ENCODE data around the gene CYB561D2. TPM values are rescaled to one million over a fixed set of nuclear protein-coding genes. Genes with fewer than 3 reads are reported as not detected.

CYB561D2 gene
- total RNA-seq, 2 experiments from 2014 or later: 37.1 to 39.7 TPM

DNA sequence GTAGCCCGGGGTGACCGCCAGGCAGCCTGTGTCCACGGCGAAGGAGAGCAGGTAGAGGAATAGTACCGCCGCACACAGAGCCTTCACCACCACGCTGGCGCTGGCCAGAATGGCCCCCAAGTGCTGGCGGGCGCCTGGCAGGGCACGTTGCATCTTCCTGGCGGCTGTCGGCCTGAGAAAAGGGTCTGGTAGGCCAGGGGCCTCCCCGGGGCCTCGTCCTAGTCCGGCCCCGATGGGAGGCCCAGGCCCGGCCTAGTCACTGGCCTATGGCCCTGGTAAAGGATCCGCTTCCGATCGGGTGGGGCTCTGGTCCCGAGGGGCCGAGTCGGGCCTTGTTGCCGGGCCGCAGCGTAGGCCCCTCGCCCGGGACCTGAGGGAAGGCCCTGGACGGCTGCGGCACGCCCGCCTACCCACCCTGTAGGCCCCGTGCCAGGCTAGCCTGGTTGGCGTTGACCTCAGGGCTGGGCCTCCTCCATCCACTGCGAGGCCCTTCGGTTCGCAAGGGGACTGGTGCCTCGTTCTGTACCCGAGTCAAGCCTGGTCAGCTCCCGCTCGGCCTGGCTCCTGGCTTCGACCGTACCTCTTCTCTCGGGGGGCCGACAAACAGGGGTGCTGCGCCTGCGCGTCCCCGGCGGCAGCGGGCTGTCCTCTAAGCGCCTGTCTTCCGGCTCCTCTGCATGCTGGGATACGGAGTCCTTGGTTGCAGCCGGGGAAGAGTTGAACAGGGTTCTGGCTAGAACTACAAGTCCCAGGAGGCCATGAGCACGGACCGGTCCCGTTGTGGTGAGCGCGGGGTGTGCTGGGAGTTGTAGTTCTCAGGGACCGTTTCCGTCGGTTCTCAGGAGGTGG lies 8.5 kb downstream of the CYB561D2 start, which contains the start of gene TMEM115:
Gene TMEM115, minus strand, starts transcription at position 611 of the 849 bp plus-strand sequence. Its CDS starts 458 bp downstream, at position 153.
- CTCF ChIA-PET: interaction anchor here (1.2 kb wide), 1 partner anchor 9 kb away, joined by 3 read pairs; the partner anchor contains the start of genes CYB561D2 and NPRL2
- peak; percentile 96 for DNase-seq
- POLR2A ChIA-PET: interaction anchor here (0.6 to 2.3 kb wide), 4 partner anchors 9 to 60 kb away, joined by 3 to 18 read pairs (median 4); partner anchors contain the start of genes CYB561D2, HYAL3, NAA80 and NPRL2
- peaks cover 33% of the 10 kb centered on the region for H3K36me3 Mint-ChIP-seq (ENCODE audit: low read depth)
- H3K27ac Mint-ChIP-seq: peak within 1 kb of the TSS; percentile 88
- H3K9me3 Mint-ChIP-seq: no peaks in the 10 kb centered on the region
- H3K4me1 Mint-ChIP-seq: peaks cover 47% of the 10 kb centered on the region
- peak within 1 kb of the TSS; percentile 98 for H3K4me3 Mint-ChIP-seq
- H3K27me3 Mint-ChIP-seq: no peaks in the 10 kb centered on the region

DNA sequence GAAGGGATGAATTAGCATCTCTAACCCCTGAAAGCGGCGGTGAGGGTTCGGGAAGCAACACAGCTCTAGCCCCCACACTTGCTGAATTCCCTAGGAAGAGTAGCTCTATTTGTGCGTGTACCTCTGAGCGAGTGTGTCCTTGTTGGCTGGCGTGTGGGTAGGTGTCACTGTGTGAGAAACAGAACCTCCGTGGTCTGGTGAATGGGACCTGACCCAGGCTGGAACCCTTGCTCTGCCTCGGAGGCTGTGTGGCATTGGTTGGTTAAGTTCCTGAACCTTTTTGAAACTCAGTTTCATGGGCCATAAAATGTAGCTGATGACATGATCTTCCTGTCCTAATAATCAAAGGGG lies 9.1 kb downstream of the CYB561D2 start:
- Mint-ChIP-seq H3K27me3 (no peaks in the 10 kb centered on the region), H3K4me3 (peak overlapping the region; percentile 98), H3K4me1 (peaks cover 43% of the 10 kb centered on the region), H3K36me3 (ENCODE audit: low read depth) (peaks cover 27% of the 10 kb centered on the region), H3K27ac (peak overlapping the region; percentile 88), H3K9me3 (no peaks in the 10 kb centered on the region)
- ChIA-PET CTCF (interaction anchor here (1.2 kb wide), 1 partner anchor 10 kb away, joined by 3 read pairs; the partner anchor contains the start of genes CYB561D2 and NPRL2), POLR2A (interaction anchor here (0.6 to 2.3 kb wide), 4 partner anchors 10 to 60 kb away, joined by 3 to 18 read pairs (median 4); partner anchors contain the start of genes CYB561D2, HYAL3, NAA80 and NPRL2)
- no peak for DNase-seq

DNA sequence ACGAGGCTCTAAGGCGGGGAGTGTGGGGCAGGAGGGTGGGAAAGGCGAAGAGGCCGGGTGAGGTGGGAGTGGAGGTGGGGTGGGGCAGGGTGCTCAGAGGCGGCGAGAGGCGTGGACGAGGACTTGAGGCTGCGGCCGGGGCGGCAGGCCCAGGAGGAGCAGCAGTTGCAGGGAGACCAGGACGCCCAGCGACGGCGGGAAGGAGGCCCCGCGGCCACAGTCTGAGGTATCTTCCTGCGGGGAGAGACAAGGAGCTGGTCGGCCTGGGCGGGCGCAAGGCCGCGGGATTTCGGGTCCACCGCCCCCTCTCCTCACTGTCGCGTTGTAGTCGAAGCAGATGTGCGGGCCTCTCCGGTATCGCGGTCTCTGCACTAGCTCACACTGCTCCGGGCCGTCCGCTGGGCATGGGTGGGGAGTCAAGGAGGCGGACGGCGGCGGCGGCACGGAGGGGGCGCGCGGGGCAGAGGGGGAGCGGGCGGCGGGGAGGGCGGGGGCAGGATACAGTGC lies 14.0 kb downstream of the CYB561D2 start:
- Mint-ChIP-seq H3K27ac (no peak overlapping the region), H3K36me3 (ENCODE audit: low read depth) (no peaks in the 10 kb centered on the region), H3K4me3 (peak overlapping the region; percentile 75), H3K4me1 (peaks cover 17% of the 10 kb centered on the region), H3K9me3 (no peaks in the 10 kb centered on the region), H3K27me3 (no peaks in the 10 kb centered on the region)
- CTCF ChIA-PET: interaction anchor here (5.4 kb wide), 1 partner anchor 15 kb away, joined by 31 read pairs; the partner anchor contains the start of genes CYB561D2 and NPRL2
- DNase-seq: no peak
- POLR2A ChIA-PET: interaction anchor here (1.1 to 2.1 kb wide), 2 partner anchors 15 to 24 kb away, joined by 3 to 19 read pairs; partner anchors contain the start of genes CYB561D2, NPRL2 and RASSF1

DNA sequence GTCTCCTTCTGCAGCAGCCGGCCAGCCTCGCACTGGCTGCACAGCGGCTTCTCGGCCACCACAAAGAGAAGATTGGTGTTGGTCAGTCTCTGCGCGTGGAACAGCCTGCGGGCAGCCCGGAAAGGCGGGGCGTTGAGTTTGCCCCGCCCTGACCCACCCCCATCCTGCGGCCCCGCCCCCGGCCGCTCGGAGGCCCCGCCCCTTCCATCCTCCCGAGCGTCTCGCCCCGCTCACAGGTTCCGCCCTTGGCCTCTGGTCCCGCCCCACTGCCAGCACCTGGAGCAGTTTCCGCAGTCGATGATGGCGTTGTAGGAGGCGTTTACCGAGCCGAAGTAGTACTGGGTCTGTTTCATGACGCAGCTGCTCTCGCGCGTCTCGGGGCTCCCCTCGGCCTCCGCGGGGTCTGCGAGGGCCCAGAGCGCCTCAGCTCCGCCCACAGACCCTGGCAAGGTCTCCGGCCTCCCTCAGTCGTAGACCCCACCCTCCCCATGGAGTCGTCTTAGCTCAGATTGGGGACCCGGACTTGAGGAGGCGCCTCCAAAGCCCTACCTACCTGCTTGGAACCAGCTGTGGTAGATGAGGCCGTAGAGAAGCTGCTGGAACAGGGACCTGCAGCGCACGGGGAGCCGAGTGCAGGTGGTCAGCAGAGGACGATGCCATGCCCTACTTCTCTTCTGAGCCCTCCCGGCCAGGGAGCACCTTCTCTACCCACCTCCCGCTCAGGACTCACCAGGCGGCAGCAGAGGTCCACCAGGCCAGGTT lies 14.6 kb downstream of the CYB561D2 start:
- ChIA-PET POLR2A (interaction anchor here (0.8 to 2.1 kb wide), 4 partner anchors 15 to 204 kb away, joined by 3 to 19 read pairs (median 4); partner anchors contain the start of genes CYB561D2, HEMK1, NPRL2 and RASSF1), CTCF (interaction anchor here (1.0 to 5.4 kb wide), 2 partner anchors 15 to 177 kb away, joined by 3 to 31 read pairs; partner anchors contain the start of genes CYB561D2 and NPRL2)
- peak overlapping the region; percentile 64 for H3K27ac Mint-ChIP-seq
- no peaks in the 10 kb centered on the region for H3K36me3 Mint-ChIP-seq (ENCODE audit: low read depth)
- no peaks in the 10 kb centered on the region for H3K9me3 Mint-ChIP-seq
- peaks cover 11% of the 10 kb centered on the region for H3K4me1 Mint-ChIP-seq
- H3K4me3 Mint-ChIP-seq: peak overlapping the region; percentile 75
- no peaks in the 10 kb centered on the region for H3K27me3 Mint-ChIP-seq
- DNase-seq: peak; percentile 96

DNA sequence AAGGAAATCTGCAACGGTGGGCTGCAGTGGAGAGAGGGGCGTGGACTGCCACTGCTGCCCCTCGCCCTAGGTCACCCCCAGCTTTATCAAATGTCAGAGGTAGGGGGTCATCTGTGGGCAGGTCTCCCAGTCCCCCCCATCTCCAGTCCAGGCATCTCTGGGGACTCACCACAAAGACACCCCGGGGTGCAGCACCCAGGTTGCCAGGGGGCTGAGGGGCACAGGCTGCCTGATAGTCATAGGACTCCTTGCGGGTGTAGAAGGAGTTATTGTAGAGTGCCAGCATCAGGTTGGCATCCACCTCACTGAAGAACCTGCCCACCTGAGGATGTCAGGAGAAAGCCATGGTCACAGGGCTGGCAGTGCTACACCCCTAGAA lies 15.2 kb downstream of the CYB561D2 start:
- Mint-ChIP-seq H3K27me3 (no peaks in the 10 kb centered on the region), H3K9me3 (no peaks in the 10 kb centered on the region), H3K4me3 (peak overlapping the region; percentile 75), H3K4me1 (peaks cover 11% of the 10 kb centered on the region), H3K27ac (peak overlapping the region; percentile 64), H3K36me3 (ENCODE audit: low read depth) (no peaks in the 10 kb centered on the region)
- ChIA-PET CTCF (interaction anchor here (1.0 to 5.4 kb wide), 2 partner anchors 16 to 176 kb away, joined by 3 to 31 read pairs; partner anchors contain the start of genes CYB561D2 and NPRL2), POLR2A (interaction anchor here (0.8 to 2.1 kb wide), 4 partner anchors 16 to 203 kb away, joined by 3 to 19 read pairs (median 4); partner anchors contain the start of genes CYB561D2, HEMK1, NPRL2 and RASSF1)
- DNase-seq: no peak

DNA sequence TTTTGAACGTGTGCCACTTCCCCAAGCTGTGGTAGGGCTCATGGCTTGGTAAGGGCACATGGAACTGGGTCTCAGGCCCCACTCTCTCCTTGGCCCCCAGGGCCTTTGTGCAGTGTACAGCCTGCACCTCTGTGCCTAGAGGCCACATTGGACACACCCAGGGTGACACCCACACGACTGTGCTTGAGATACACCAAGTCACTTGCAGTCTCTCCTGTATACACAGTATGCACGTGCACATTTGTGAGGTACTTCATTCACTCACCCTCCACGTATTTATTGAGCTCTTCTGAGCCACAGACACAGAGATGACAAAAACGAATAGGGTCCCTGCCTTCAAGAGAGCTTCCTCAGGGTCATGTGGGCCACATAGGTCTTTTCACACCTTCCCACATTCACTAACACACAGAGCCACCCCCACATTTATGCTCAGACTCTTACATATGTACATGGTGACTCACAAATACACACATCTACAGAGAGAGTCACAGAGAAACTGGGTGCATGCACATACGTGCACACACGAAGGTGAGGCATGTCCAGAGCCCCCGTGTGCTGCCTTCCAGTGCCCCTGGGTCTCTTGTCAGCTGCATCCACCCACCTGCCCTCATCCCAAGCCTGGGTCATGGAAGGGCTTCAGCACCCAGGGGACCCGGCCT lies 18.5 kb downstream of the CYB561D2 start:
- H3K36me3 Mint-ChIP-seq (ENCODE audit: low read depth): no peaks in the 10 kb centered on the region
- no peak overlapping the region for H3K4me3 Mint-ChIP-seq
- DNase-seq: no peak
- POLR2A ChIA-PET: no interaction called here
- CTCF ChIA-PET: no interaction called here
- no peaks in the 10 kb centered on the region for H3K9me3 Mint-ChIP-seq
- peaks cover 11% of the 10 kb centered on the region for H3K4me1 Mint-ChIP-seq
- no peaks in the 10 kb centered on the region for H3K27me3 Mint-ChIP-seq
- H3K27ac Mint-ChIP-seq: no peak overlapping the region

DNA sequence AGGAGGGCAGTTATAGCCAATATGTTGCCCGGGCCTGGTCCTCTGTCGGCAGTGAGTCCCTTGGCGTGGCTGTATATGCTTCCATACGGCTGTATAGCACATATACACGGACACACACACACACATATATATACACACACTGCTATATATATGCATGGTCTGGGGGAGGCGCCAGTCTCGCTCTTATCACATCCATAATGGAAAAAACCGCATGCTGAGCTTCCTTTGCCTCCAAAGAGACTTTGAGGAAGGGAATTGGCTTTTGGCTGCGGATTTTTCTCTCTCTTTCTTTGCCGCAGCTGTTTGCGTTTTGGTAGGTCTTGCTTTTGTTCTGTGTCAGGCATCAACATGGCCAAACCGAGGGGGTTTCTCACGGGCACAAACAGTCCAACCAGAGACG lies 19.9 kb downstream of the CYB561D2 start:
- POLR2A ChIA-PET: no interaction called here
- DNase-seq: no peak
- H3K4me1 Mint-ChIP-seq: peaks cover 6% of the 10 kb centered on the region
- no peak overlapping the region for H3K4me3 Mint-ChIP-seq
- CTCF ChIA-PET: no interaction called here
- H3K9me3 Mint-ChIP-seq: no peaks in the 10 kb centered on the region
- no peaks in the 10 kb centered on the region for H3K36me3 Mint-ChIP-seq (ENCODE audit: low read depth)
- no peaks in the 10 kb centered on the region for H3K27me3 Mint-ChIP-seq
- H3K27ac Mint-ChIP-seq: no peak overlapping the region

DNA sequence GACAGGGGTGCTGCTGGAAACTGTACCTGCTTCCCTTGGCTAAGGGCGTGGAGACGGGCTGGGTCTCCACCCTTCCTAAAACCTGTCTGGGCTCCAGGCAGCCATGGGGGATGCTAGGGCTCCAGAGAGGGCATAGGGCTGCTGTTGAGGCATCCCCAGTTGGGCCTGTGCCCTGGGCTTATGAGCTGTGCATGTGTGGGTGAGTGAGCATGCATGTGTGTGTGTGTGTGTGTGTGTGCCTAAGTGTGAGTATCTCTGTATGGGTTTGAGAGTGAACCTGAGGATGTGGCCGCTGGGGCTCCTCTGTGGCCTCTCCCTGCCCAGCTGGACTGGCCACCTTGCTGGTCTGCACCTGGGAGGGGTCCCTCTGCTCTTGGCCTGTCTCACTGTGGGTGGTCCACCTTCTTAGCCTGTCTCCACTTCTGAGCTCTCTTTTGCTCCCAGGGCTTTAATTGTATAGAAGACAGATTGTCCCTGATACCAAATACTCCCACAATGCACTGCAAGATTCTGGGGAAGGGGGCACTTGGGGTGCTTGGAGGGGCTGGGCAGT lies 20.5 kb downstream of the CYB561D2 start:
- ChIA-PET POLR2A (no interaction called here), CTCF (interaction anchor here (0.8 kb wide), 1 partner anchor 18 kb away, joined by 3 read pairs; no protein-coding TSS in a partner anchor)
- H3K9me3 Mint-ChIP-seq: no peaks in the 10 kb centered on the region
- H3K27ac Mint-ChIP-seq: no peak overlapping the region
- no peaks in the 10 kb centered on the region for H3K27me3 Mint-ChIP-seq
- DNase-seq: no peak
- H3K36me3 Mint-ChIP-seq (ENCODE audit: low read depth): no peaks in the 10 kb centered on the region
- H3K4me3 Mint-ChIP-seq: no peak overlapping the region
- no peaks in the 10 kb centered on the region for H3K4me1 Mint-ChIP-seq

DNA sequence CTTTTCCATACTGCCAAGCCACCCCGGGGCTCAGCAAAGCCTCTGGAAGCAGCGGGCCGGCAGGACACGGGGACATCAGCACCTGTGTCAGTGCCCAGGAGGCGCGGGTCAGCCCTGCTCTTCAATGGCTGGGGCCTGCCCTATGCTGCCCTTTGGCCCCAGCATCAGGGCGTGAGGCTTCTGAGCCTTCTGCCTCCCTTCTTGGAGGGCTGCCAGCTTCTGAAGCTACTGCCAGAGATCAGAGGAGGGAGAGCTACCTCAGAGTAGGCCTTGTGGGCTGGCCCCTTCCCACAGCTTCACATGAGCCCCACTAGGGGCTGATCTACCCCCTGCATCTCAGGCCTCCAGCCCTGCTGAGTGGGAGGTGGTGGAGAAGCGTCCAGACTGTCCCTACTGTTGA lies 21.7 kb downstream of the CYB561D2 start:
- DNase-seq: no peak
- Mint-ChIP-seq H3K36me3 (ENCODE audit: low read depth) (no peaks in the 10 kb centered on the region), H3K27ac (no peak overlapping the region), H3K4me1 (no peaks in the 10 kb centered on the region), H3K4me3 (no peak overlapping the region), H3K9me3 (no peaks in the 10 kb centered on the region), H3K27me3 (no peaks in the 10 kb centered on the region)
- POLR2A ChIA-PET: no interaction called here
- CTCF ChIA-PET: no interaction called here

DNA sequence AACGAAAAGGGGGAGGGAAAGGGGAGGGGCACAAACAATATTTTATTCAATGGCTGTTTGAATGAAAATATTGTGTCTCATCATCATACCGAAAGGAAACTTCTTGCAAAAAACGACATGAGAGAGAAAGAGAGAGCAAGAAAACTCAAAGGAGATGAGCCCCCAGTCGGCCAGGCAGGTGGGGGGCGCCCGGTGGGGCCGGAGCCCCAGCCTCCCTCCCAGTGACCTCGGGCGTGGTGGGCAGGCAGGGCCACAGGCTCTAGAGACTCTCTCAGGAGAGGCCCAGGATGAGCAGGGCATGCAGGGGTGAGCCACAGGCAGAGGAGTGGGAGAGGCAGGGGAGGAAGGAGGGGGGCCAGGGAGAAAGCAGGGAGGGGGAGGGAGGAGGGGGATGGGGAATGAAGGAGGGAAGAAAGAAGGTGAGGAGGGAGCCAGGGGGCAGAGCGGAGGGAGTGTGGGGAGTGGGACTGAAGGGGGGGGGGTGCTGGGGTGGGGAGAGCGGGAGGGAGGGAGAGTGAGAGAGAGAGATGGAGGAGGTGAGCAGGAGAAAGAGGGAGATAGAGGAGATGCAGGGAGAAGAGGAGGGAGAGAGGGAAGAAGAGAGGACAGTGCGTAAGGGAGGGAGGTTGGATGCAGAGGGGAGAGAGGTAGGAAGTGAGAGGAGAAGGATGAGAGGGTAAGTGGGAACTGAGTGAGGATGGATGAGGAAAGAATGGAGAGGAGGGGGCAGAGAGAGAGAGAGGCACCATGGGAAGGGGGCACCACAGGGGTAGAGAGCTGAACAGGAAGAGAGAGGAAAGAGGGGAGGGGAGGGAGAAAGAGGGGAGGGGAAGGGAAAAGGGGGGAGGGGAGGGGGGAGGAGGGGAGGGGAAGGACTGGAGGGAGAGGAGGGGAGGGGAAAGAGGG lies 22.7 kb downstream of the CYB561D2 start:
- ChIA-PET POLR2A (no interaction called here), CTCF (no interaction called here)
- H3K9me3 Mint-ChIP-seq: no peaks in the 10 kb centered on the region
- H3K36me3 Mint-ChIP-seq (ENCODE audit: low read depth): no peaks in the 10 kb centered on the region
- DNase-seq: no peak
- H3K4me3 Mint-ChIP-seq: no peak overlapping the region
- no peak overlapping the region for H3K27ac Mint-ChIP-seq
- no peaks in the 10 kb centered on the region for H3K4me1 Mint-ChIP-seq
- H3K27me3 Mint-ChIP-seq: no peaks in the 10 kb centered on the region
